ENCODE data around the gene GRIK4.

GRIK4 gene

DNA sequence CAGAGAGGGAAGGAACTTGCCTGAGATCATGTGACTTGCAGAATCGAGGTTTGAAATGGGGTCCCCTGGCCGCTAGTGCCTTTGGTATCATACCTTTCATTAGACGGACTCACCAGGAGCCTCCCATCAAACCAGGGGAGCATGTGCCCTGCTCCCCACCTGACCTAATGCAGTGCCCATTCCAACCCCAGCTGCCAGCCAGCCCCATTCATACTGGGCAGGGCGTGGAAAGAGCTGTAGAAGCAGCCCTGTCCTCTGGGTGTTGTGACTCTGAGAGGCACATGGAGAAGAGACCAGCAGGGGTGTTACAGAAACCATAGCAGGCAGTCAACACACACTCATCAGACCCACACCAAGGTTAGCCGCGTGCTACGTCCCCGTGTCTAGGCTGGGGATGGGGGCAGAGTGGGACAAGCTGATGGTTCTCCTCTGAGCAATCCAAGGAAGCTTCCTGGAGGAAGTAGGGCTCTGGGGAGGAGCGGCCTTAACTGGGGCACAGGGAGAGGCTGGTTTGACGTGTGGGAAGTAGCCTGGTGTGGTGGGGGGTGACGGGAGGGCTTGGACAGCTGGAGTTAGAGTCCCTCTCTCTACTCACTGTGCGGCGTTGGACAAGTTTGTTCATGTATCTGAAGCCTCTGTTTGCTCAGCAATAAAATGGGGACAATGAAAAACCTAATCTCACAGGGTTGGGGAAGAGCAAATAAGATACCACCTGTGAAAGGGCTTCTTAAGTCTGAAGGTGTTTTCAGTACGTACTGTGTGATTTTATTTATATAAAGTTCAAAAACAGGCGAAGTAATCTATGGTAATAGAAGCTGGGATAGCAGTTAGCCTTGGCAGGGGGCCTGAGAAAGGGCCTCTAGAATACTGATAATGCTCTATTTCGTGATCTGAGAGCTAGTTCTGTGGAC is 14.0 kb downstream of the GRIK4 start:
- DNase-seq (ENCODE audit: low read depth in 2 of 2), result no peak

DNA sequence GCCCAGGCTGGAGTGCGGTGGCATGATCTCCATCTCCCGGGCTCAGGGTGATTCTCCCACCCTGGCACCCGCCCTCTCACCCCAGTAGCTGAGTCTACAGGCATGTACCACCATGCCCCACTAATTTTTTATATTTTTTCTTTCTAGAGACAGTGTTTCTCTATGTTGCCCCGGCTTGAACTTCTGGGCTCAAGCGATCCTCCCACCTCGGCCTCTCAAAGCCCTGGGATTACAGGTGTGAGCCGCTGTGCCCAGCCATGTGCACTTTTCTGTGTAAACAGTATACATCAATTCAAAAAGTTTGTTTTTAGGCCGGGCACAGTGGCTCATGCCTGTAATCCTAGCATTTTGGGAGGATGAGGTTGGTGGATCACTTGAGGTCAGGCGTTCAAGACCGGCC is 14.7 kb downstream of the GRIK4 start:
- DNase-seq (ENCODE audit: low read depth in 2 of 2), result no peak

DNA sequence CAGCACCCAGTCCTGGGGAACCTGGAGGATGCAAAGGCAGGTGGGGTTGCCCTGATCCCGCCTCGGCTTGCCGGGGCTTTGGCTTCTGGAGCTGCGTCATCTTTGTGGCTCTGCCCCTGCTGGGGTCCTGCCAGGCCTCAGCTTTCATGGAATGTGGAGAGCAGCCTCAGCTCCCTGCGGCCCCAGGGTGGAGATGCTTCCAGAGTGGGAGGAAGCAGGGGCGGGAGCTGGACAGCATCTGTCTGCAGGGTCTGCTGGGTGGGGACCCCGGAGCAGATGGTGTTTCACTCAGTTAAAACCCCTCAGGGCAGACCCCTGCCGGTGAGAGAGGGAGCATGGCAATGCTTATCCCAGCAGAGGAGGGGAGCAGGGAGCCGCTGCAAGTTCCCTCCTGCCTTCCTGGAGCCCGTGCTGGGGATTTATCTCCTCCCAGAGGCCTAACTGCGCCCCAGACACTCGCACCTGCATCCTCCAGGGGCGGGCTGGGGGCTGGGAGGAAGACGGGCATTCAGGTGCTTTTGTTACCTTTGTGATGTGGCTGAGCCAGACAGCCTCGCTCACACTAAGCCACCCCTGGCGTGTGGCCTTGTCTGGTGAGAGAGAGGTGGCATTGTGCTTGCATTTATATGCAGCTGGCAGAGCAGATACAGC is 15.7 kb downstream of the GRIK4 start:
- no peak for DNase-seq (ENCODE audit: low read depth in 2 of 2)

DNA sequence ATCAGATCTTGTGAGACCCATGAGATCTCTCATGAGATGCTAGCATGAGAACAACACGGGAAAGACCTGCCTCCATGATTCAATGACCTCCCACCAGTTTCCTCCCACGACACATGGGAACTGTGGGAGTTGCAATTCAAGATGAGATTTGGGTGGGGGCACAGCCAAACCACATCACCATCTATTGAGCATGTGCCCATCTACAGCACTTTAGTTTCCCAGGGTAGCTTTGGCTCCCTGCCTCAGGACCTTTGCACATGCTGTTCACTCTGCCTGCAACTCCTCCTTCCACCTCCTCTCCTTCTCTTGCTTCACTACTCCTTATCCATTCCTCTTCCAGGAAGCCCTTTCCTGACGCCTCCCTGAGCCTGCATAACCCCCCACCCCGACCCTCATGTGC is 17.2 kb downstream of the GRIK4 start:
- DNase-seq (ENCODE audit: low read depth in 2 of 2), result no peak

DNA sequence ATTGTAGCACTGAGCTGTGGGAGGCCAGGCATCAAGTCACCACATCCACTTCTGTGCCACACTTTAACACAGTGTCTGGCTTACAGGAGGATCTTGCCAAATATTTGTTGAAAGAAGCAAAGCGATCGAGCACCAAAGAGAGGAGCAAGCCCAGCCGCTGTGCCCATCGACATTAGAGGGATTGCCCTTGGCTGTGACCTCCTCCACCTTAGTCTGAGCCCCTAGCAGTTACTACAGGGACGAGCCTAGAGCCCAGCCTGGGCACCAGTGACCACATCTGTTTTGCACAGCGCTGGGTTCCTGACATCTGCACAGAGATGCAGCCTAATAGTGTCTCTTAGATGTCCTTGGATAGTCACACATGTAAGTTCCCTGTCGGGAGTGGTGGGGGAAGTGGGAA is 17.7 kb downstream of the GRIK4 start:
- DNase-seq (ENCODE audit: low read depth in 2 of 2), result no peak

DNA sequence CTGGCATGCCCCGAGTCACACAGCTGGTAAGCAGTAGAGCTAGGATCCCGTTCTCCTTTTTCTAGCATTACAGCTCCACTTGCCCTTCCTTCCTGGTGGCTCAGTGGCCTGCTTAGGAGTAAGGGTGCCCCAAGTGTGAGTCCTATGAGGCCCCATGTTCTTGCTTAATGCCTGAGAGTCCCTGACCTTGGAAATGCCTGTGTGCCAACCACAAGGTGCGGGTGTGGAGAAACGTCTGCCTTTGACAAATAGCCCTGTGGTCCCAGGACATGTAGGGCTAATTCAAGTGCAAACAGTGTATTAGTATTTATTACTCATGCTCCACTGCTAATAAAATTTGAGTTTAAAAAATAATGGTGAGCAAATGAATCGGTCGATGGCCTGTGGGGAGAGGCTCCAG is 18.4 kb downstream of the GRIK4 start:
- no peak for DNase-seq (ENCODE audit: low read depth in 2 of 2)

DNA sequence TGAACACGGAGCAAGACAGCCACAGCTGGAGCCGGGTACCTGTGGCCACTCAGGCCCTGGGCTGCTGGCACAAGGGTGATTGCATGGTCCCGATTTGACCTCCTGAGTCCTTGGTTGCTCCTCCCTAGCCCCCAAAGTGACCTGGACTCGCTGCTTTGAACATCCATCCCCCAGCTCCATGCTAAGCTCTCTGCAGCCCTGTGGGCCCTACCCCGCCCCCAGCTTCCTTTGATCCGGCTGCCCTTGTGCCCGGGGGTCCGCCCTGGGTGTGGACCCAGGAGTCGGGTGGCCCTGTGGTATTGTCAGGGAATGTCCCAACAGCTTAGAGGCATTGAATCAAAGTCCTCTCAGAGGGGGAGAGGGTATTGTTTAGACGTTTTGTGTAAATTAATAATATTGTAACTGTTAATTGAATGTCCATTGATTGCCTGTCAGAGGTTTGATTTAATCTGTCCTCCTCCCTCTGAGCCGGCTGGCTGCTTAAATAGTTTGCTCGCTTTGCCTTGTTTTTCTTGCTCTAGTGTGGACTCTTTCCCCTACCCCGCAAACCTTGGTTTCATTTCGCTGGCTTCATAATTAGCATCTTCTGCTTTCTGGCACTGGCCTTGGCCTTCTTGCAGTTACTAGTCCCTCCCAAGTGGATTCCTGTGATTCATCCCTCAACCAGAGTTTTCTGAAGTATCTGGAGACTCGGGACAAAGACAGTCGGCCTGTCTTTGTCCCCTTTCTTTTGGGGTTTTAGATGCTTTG is 20.7 kb downstream of the GRIK4 start:
- no peak for DNase-seq (ENCODE audit: low read depth in 2 of 2)

DNA sequence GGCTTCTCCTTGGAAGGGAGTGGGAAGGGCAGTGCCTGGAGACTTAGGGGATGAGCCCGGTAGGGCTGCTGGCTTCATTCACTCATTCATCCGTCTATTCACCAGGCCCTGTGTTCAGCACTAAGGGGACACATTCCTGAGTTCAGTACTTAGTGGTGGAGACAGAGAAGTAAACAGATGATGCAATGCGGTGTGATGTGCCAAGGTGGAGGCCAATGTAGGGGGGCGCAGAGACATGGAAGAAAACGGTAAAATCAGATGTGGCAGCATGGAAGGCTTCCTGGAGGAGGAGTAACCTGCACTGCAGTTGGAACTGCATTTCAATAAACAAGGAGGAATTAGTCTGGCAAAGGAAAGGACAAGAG is 21.3 kb downstream of the GRIK4 start:
- no peak for DNase-seq (ENCODE audit: low read depth in 2 of 2)

DNA sequence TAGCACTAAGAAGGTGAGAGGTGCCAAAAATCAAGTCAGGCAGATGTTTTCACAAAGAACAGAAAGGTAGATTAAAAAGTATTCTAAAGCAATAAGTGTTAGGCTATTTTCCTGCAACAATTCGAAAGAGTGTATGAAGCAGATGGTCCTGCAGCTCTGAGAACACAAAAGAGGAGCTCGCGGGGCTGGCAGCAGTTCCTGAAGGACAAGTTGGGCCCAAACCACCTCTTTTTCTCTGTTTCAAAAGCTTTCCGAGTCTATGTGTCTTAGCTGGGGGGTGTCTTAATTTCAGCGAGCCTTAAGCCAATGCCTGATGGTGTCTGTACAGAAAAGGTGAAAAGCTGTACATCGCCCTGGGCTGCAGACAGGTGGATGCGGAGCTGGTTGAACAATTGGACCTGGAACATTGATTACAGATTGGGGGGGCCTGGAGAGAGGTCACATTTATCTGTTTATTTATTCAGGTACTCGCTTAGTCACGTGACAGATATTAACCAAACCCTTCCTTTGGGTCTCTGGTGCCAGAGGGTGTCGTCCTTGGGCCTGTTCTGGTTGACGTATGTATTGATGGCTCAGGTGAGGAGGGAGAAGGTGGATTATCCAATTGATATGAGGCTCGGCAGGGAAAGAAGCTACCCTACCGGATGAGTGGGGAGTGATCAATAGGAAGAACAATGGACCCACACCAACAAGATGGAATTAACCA is 24.7 kb downstream of the GRIK4 start:
- no peak for DNase-seq (ENCODE audit: low read depth in 2 of 2)

DNA sequence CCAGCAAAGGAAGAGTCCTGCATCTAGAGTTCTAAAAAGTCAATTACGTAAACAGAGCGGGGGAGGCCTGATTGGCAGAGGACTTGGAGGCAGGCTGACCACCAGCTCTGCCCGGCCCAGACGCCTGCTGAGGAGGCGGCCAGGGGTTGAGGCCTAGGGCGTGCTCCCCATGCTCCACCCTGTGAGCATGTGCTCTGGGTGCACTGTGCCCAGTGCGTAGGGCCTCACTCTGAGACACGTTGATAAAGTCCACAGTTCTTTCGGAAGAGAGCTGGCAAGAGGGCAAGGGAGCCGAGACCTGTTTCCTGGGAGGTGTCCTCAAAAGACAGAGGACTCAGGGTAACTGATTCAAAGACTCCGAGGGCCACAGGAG is 25.2 kb downstream of the GRIK4 start:
- DNase-seq (ENCODE audit: low read depth in 2 of 2), result no peak

DNA sequence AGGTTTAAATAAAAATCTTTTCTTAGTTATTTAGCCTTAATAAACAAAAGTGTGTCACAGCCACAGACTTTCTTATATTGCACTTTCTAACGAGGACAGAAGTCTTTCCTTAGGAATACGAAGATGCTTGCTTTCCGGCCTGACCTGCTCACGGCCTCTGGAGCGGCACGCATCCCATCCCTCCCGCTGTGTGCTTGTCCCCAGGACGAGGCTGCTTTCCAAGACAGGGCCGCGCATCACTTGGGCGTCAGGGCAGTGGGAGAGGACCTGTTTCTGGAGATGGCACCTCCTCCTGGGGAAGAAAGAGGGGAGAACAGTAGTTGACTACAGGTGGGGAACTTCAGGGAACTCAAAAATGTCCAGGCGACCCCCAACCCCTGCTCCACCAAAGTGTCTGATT is 26.4 kb downstream of the GRIK4 start:
- no peak for DNase-seq (ENCODE audit: low read depth in 2 of 2)

DNA sequence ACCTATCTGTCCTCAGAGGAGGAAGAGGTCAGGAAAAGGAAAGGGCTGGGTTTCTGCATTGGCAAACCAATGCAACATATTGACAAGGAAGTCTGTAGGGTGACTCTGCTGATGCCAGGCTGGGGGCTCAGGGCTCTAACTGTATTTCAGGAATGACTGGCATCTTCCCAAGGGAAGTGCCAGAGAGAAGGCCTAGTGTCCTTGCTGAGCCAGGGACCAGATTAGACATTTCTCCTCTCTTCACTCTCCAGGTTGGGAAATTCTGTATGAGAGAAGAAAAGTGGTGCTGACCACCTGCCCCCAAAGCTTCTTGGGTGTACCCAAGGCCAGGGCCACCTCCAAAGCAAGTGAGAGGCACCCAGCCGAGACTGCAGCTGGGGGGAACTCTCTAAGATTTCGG is 27.2 kb downstream of the GRIK4 start:
- no peak for DNase-seq (ENCODE audit: low read depth in 2 of 2)

DNA sequence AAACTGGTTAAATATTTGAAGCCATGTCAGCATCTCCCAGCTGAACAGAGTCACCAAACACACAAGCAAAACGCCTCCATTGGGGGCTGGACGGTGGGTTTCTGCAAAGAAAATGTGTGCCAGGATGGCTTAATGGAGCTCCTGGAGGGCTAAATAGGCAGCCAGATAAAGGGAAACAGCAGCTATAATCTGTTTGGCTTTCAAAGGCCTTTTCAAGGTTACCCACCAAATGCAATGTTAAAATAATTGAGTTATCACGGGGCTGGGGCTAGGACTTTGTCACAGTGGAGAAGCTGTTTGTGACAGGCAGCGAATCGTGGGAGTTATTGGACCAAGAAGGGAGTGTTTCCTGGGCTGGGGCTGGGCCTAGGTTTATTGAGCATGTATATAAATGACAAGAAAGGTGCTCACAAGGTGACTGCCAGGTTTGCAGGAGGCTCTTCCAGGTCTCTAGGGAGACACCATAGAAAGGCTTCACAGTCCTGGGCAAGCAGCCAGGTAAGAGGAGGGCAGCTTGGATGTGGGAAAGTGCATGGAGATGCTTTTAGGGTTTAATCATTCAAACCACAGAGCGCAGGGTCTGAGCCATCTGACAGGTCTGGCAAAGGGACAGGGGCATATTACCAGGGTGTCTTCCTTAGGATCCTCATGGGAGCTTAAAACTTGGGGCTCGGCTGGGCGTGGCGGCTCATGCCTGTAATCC is 28.3 kb downstream of the GRIK4 start:
- no peak for DNase-seq (ENCODE audit: low read depth in 2 of 2)

DNA sequence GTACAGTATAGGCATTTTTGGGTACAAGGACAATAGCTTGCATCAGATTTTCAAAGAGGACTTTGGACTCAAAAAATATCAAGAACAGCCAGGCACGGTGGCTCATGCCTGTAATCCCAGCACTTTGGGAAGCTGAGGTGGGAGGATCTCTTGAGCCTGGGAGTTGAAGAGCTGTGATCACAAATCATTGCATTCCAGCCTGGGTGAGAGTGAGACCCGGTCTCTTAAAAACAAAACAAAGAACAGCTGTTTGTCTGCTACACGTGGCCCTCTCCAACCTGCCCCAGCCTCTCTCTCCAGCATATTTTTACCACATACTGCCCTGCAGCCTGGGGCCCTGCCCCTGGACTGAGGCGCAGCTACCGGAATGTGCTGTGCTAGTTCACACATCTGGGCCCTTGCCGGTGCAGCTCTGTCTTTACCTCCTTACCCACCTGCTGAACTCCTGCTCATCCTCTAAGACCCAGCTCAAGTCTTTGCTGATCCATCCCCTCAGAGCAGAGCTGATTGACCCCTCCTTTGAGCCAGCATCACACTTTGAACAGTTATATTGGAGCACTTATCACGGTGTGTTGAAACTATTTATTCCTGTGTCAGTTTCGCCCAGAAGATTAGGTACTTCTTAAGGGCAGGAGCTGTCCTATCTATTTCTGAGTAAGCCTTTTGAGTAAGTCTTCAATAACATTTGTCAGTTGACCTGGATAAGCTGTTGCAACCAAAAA is 29.4 kb downstream of the GRIK4 start:
- DNase-seq (ENCODE audit: low read depth in 2 of 2), result no peak

DNA sequence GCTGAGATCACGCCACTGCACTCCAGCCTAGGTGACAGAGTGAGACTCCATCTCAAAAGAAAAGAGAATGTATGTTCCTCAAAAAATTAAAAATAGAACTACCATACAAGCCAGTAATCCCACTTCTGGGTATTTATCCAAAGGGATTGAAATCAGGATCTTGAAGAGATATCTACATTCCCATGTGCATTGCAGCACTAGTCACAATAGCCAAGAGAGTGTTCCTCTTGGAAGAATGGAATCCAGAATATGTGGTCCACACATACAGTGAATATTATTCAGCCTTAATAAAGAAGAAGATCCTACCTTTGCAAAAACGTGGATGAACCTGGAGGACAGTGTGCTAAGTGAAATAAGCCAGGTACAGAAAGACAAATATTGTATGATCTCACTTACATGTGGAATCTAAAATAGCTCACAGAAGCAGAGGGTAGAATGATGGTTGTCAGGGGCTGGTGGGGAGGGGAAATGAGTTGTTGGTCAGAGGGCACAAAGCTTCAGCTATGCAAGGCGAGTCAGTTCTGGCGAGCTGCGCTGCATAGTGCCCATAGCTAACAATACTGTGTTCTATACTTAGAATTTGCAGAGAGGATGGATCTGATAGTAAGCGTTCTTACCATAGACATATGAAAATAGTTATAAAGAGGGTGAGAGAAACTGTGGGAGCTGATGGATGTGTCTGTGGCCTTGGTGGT is 32.1 kb downstream of the GRIK4 start:
- DNase-seq (ENCODE audit: low read depth in 2 of 2), result no peak

DNA sequence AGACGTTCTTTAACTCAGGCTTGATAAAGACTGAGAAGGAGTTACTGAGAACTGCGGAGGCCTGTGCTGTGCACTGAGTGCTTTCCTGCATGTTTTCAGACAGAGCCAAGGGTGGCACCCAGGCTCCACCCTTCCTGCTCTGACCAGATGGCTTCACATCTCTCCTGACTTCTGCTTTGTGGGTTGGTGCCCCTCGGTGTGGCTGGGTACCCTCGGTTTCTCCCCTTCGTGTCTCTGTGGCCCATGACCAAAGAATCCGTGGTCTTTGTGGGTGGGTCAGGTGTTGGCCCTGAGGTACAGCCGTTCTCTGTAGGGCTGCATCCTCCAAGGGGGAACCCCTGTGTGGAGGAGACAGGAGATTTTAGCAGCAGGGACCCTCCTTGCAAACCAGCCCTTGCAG is 34.3 kb downstream of the GRIK4 start:
- DNase-seq (ENCODE audit: low read depth in 2 of 2), result no peak

DNA sequence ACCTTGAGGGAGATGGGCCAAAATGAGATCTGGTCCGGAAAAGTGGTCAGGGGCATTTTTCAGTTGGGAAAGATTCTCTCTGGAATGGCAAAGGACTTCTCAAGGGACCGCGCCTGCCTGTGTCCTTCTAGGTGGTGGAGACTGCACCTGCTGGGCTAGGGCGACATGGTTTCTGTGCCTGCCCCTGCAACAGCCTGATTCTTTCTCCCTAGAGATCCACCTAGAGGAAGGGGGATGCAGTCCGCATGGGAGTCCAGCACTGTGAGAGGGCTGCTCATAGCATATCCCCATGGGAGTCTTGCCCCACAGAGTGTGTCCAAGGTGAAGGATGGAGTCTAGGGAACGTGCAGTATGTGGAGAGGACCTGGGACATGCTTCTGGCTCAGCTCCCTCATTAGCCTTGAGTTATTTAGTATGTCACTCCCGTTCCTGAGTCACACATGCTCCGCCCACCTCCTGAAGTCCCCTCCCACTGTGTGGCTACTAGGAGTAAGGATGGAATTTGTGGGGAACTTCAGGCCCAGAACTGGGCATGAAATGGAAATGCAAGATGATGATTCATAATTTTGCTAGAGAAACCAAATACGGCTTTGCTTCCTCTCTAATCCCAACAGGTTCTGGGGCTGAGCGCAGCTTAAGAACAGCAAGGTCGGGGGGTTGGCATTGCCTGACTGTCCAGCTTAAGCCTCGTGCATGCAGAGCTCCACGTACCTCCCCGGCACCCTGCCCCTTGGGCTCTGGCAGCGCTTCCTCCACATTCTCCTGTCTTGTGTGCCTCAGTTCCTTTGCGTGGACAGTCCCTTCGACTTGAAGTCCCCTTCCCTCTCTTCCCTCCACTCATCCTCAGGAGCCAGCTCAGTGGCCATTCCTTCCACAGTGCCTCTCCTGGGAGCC is 35.0 kb downstream of the GRIK4 start:
- no peak for DNase-seq (ENCODE audit: low read depth in 2 of 2)

DNA sequence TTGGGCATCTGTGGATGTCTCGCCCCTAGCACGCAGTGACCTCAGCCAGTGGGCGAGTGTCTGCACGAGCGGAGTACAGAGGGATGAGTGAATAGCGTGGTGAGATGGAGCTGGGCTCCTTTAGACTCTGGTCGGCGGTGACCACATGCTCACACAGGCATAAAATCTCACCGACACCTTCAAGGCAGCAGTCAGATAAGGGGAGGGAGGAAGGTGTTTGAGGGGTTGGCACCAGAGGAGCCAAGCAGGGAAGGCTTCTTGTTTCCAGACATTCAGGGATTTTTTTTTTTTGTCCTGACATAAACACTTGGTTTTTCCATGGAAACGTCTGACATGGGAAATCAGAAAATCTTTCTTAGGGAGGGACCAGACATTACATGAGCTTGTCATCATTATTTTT is 35.8 kb downstream of the GRIK4 start:
- DNase-seq (ENCODE audit: low read depth in 2 of 2), result no peak

Measured in stimulated activated CD4-positive, alpha-beta T cell treated with anti-CD3 and anti-CD28 coated beads, Interleukin-1b, Interleukin-23, amount 100 ng/mL, for 1 hour (primary cell).